ENCODE measurements around the gene CPPED1.
"Not testable (repeated sequence)": the region's sequence is repeated elsewhere in the genome, so short reads cannot be mapped to it uniquely, and the experiment has no call there.

Gene CPPED1

GRCh38 chr16:12801511-12802042, 2.1 kb downstream of the CPPED1 start:
- DNase-seq = no peak

- no peak for DNase-seq
These were observed 2.9 kb downstream of the CPPED1 start for GRCh38 chr16:12800817-12801216.

- DNase-seq = not testable (repeated sequence)
These were observed 3.7 kb downstream of the CPPED1 start for GRCh38 chr16:12799996-12800395.

GRCh38 chr16:12798846-12799245, 4.8 kb downstream of the CPPED1 start:
- DNase-seq = no peak

- no peak for DNase-seq
These were observed 5.5 kb downstream of the CPPED1 start for GRCh38 chr16:12798171-12798570.

GRCh38 chr16:12796498-12796897, 7.2 kb downstream of the CPPED1 start:
- DNase-seq = no peak

- DNase-seq = no peak
These were observed 8.9 kb downstream of the CPPED1 start for GRCh38 chr16:12794486-12795387.

- DNase-seq = no peak
These were observed 9.8 kb downstream of the CPPED1 start for GRCh38 chr16:12793865-12794240.

- DNase-seq = no peak
These were observed 10.4 kb downstream of the CPPED1 start for GRCh38 chr16:12793120-12793864.

GRCh38 chr16:12792528-12792927, 11.2 kb downstream of the CPPED1 start:
- DNase-seq = not testable (repeated sequence)

- no peak for DNase-seq
These were observed 12.3 kb downstream of the CPPED1 start for GRCh38 chr16:12791340-12791739.

GRCh38 chr16:12788758-12789157, 14.9 kb downstream of the CPPED1 start:
- no peak for DNase-seq

GRCh38 chr16:12786081-12786480, 17.6 kb downstream of the CPPED1 start:
- DNase-seq = no peak

GRCh38 chr16:12784076-12784475, 19.6 kb downstream of the CPPED1 start:
- DNase-seq = no peak

GRCh38 chr16:12781777-12782176, 21.9 kb downstream of the CPPED1 start:
- no peak for DNase-seq

- DNase-seq = no peak
These were observed 23.2 kb downstream of the CPPED1 start for GRCh38 chr16:12780467-12780866.

- DNase-seq = no peak
These were observed 25.0 kb downstream of the CPPED1 start for GRCh38 chr16:12778726-12779125.

GRCh38 chr16:12775656-12776236, 27.9 kb downstream of the CPPED1 start:
- DNase-seq = no peak

GRCh38 chr16:12773221-12773620, 30.5 kb downstream of the CPPED1 start:
- no peak for DNase-seq

GRCh38 chr16:12771341-12771798, 32.3 kb downstream of the CPPED1 start:
- DNase-seq = no peak

GRCh38 chr16:12769525-12769924, 34.2 kb downstream of the CPPED1 start:
- DNase-seq = no peak

- no peak for DNase-seq
These were observed 35.8 kb downstream of the CPPED1 start for GRCh38 chr16:12767897-12768296.

GRCh38 chr16:12766853-12767252, 36.8 kb downstream of the CPPED1 start:
- DNase-seq = no peak

Measured in NCI-H187 (cell line).